ENCODE results near the gene MAPK4.

The MAPK4 gene

DNA sequence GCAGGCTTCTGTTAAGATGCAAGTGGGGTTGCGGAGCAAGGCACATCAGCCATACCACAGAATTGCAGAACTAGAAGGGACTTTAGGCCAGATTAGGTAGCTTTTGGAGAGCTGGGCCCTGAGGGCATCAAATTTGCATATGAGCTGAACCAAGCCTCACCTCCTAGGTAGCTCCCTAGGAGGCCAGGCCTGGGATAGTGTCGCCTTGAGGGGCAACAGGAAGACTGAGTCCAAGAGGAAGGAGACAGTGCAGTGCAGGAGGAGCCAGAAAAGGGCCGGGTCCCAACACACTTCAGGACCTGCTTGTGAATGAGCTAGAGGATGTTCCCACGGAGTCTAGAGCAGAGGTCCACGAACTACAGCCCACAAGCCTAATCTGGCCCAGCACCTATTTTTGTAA lies 98.7 kb downstream of the MAPK4 start:
- Histone ChIP-seq H3K27me3 (ENCODE audit: insufficient read depth, low read length) (no peaks in the 10 kb centered on the region; the same call in 1 of the 2 replicates), H4K20me1 (ENCODE audit: insufficient read depth, low read length) (no peaks in the 10 kb centered on the region), H3K27ac (ENCODE audit: low read depth, low read length, poor library complexity, severe bottlenecking) (no peak overlapping the region), H3F3A (ENCODE audit: insufficient read depth, low read length) (no peaks in the 10 kb centered on the region), H3K4me1 (ENCODE audit: insufficient read depth, low read length, severe bottlenecking) (no peaks in the 10 kb centered on the region), H3K36me3 (ENCODE audit: insufficient read depth, low read length) (no peaks in the 10 kb centered on the region), H3K9me2 (ENCODE audit: low read depth, low read length) (no peaks in the 10 kb centered on the region), H3K4me3 (ENCODE audit: low read depth, low read length, poor library complexity, severe bottlenecking) (no peak overlapping the region), H2AFZ (ENCODE audit: low read length) (no peak overlapping the region), H3K9me3 (ENCODE audit: low read length) (no peaks in the 10 kb centered on the region), H3K4me2 (ENCODE audit: low read length) (no peak overlapping the region), H3K9ac (ENCODE audit: low read length) (no peak overlapping the region), H3K79me2 (ENCODE audit: insufficient read depth, low read length) (no peaks in the 10 kb centered on the region)
- TF ChIP-seq, protein P1, sequence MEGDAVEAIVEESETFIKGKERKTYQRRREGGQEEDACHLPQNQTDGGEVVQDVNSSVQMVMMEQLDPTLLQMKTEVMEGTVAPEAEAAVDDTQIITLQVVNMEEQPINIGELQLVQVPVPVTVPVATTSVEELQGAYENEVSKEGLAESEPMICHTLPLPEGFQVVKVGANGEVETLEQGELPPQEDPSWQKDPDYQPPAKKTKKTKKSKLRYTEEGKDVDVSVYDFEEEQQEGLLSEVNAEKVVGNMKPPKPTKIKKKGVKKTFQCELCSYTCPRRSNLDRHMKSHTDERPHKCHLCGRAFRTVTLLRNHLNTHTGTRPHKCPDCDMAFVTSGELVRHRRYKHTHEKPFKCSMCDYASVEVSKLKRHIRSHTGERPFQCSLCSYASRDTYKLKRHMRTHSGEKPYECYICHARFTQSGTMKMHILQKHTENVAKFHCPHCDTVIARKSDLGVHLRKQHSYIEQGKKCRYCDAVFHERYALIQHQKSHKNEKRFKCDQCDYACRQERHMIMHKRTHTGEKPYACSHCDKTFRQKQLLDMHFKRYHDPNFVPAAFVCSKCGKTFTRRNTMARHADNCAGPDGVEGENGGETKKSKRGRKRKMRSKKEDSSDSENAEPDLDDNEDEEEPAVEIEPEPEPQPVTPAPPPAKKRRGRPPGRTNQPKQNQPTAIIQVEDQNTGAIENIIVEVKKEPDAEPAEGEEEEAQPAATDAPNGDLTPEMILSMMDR (IDR thresholded peaks at IDR 0.05; ENCODE audit: low read length) = no peak
- TF ChIP-seq EZH2 (IDR thresholded peaks at IDR 0.05; ENCODE audit: borderline replicate concordance, low read length) = no peak

DNA sequence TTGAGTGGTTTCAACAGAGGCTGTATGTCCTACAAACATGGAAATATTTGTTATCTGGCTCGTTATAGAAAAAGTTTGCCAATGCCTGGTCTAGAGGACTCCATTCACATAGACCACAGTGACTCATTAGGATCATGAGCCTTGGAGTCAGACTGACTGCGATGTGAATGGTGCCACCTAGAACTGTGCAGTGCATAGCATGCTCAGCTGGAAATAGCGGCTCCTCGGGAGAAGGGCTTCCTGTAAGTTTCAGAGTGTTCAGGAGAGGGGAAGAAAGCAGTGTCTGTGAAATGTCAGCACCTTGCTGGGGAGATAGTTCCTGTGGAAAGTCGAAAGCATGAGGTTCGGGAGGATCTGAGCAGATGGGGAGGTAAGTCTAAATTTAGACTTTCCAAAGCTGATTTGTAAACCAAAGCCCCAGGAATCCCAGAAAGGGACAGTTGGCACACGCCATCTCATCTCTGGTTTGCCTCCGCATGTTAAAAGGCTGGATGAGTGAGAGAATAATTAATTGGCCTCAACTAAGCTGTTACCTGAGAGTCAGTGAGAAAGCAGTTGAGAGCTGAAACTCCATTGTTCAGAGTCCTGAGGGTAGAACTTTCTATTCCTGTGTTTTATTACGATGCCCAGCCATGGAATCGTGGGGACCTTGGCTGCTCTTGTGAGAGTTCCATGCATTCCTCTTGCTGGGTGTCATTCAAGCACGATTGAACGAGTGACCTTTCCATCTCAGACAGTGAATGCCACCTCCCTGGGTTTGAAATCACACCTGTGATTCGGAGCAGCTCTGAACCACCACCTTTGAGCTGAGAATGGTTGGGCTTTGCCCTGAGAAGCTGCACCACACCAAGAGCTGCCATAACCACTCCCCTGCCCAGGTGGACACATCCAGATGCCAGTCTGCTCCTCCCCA lies 99.5 kb downstream of the MAPK4 start:
- H3K4me3 ChIP-seq (ENCODE audit: low read depth, low read length, poor library complexity, severe bottlenecking) = no peak overlapping the region
- TF ChIP-seq, protein P1 (IDR thresholded peaks at IDR 0.05; ENCODE audit: low read length) = no peak
- no peak for TF ChIP-seq EZH2 (IDR thresholded peaks at IDR 0.05; ENCODE audit: borderline replicate concordance, low read length)
- no peaks in the 10 kb centered on the region for H3K79me2 ChIP-seq (ENCODE audit: insufficient read depth, low read length)

DNA sequence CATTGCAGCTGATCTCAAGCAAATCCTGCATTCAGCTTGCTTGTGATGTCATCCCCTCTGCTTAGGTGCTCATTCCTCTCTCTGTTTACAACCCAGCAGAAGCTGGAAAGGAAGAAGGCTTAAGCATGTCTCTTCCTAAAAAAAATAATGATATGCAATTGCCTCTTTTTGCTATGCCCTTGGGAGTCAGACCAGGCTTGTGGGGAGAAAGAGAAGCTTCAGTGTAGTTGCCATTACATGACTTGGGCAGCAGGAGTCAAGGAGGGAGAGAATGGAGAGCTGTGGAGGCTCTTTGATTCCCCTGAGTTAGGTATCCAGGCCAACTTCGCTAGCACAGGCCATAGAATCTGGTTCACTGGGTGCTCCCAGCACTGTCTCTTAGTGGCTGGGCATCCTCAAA lies 101.1 kb downstream of the MAPK4 start:
- H4K20me1 ChIP-seq (ENCODE audit: insufficient read depth, low read length) = no peaks in the 10 kb centered on the region
- TF ChIP-seq, protein P1 (IDR thresholded peaks at IDR 0.05; ENCODE audit: low read length) = no peak
- TF ChIP-seq EZH2 (IDR thresholded peaks at IDR 0.05; ENCODE audit: borderline replicate concordance, low read length) = no peak
- H3K9me3 ChIP-seq (ENCODE audit: low read length) = no peaks in the 10 kb centered on the region
- no peaks in the 10 kb centered on the region for H3F3A ChIP-seq (ENCODE audit: insufficient read depth, low read length)
- no peak overlapping the region for H2AFZ ChIP-seq (ENCODE audit: low read length)
- H3K4me1 ChIP-seq (ENCODE audit: insufficient read depth, low read length, severe bottlenecking) = no peaks in the 10 kb centered on the region
- H3K4me3 ChIP-seq (ENCODE audit: low read depth, low read length, poor library complexity, severe bottlenecking) = no peak overlapping the region
- H3K79me2 ChIP-seq (ENCODE audit: insufficient read depth, low read length) = no peaks in the 10 kb centered on the region
- H3K36me3 ChIP-seq (ENCODE audit: insufficient read depth, low read length) = no peaks in the 10 kb centered on the region
- H3K9me2 ChIP-seq (ENCODE audit: low read depth, low read length) = no peaks in the 10 kb centered on the region
- no peak overlapping the region for H3K4me2 ChIP-seq (ENCODE audit: low read length)
- H3K9ac ChIP-seq (ENCODE audit: low read length) = no peak overlapping the region
- H3K27me3 ChIP-seq (ENCODE audit: insufficient read depth, low read length) = no peaks in the 10 kb centered on the region
- no peak overlapping the region for H3K27ac ChIP-seq (ENCODE audit: low read depth, low read length, poor library complexity, severe bottlenecking)

More for the DNA sequence above, 99.5 kb downstream of the MAPK4 start:
- no peaks in the 10 kb centered on the region for H3K9me3 ChIP-seq (ENCODE audit: low read length)
- no peaks in the 10 kb centered on the region for H3F3A ChIP-seq (ENCODE audit: insufficient read depth, low read length)
- no peak overlapping the region for H2AFZ ChIP-seq (ENCODE audit: low read length)
- H3K4me2 ChIP-seq (ENCODE audit: low read length) = no peak overlapping the region
- no peak overlapping the region for H3K27ac ChIP-seq (ENCODE audit: low read depth, low read length, poor library complexity, severe bottlenecking)
- H3K27me3 ChIP-seq (ENCODE audit: insufficient read depth, low read length) = no peaks in the 10 kb centered on the region; the same call in 1 of the 2 replicates
- no peak overlapping the region for H3K9ac ChIP-seq (ENCODE audit: low read length)
- no peaks in the 10 kb centered on the region for H4K20me1 ChIP-seq (ENCODE audit: insufficient read depth, low read length)
- H3K36me3 ChIP-seq (ENCODE audit: insufficient read depth, low read length) = no peaks in the 10 kb centered on the region
- H3K4me1 ChIP-seq (ENCODE audit: insufficient read depth, low read length, severe bottlenecking) = no peaks in the 10 kb centered on the region
- H3K9me2 ChIP-seq (ENCODE audit: low read depth, low read length) = no peaks in the 10 kb centered on the region
